ENCODE data around the gene LIPM. TPM values are rescaled to one million over a fixed set of nuclear protein-coding genes. Genes with fewer than 3 reads are reported as not detected.

The LIPM gene
- total and polyA plus RNA-seq, 2 of the 13 experiments (the other 11 are each of a cell fraction or from before 2014, with no cell fraction given), result not detected

DNA sequence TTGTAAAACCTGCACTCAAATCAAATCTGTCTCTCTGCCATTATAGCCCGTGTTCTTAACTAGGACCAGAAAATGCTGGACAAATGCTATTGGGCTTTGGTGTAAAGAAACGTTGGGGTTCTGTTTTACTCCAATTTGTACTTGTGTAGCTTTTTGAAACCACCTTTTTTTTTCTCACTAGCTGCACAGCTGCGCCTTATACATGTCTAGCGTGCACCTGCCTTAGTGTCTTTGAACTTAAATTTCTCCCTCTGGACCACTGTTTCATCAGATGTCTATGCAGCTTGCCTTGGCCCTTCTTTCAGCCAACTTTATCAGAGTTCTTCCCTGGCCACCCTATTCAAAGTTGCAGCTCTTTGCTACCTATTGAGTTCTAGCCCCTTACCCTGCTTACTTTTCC, 7.1 kb downstream of the LIPM start:
- ATAC-seq, result no peak
- Histone ChIP-seq H3K9me3 (ENCODE audit: low read length) (no peaks in the 10 kb centered on the region), H3K27me3 (ENCODE audit: control insufficient read depth in 1 of 2, insufficient read depth in 2 of 2, low read length in 2 of 2) (no peaks in the 10 kb centered on the region; a peak in 1 of 5 replicates), H3K9ac (ENCODE audit: insufficient read depth, low read depth, low read length) (no peak overlapping the region), H4K20me1 (ENCODE audit: insufficient read depth, low read length) (no peaks in the 10 kb centered on the region), H3K27ac (ENCODE audit: extremely low read length, insufficient read depth, low read length) (no peak overlapping the region), H2AFZ (ENCODE audit: low read length) (no peak overlapping the region), H3K4me2 (ENCODE audit: low read depth, low read length) (no peak overlapping the region), H3K36me3 (replicated peaks in 1 of 2; ENCODE audit: control insufficient read depth in 1 of 2, insufficient read depth in 2 of 2, low read length in 2 of 2) (no peaks in the 10 kb centered on the region), H3K4me3 (replicated peaks in 1 of 3; ENCODE audit: insufficient read depth in 1 of 3, low read depth in 2 of 3, low read length in 3 of 3) (no peak overlapping the region), H3K4me1 (ENCODE audit: insufficient read depth, low read length) (no peaks in the 10 kb centered on the region), H3K79me2 (ENCODE audit: insufficient read depth, low read length) (no peaks in the 10 kb centered on the region)
- WGBS (ENCODE audit: low lambda C conversion rate), result 24% methylated on average over 4 of the region's 4 CpGs
- intact Hi-C loops (cut with micrococcal nuclease; ENCODE audit: unreplicated experiment), result loop anchor here (1.0 kb wide), 2 partner anchors 121 to 244 kb away; no protein-coding TSS in a partner anchor
- ChIA-PET POLR2A (no interaction called here), CTCF (ENCODE audit: low intra/inter-chr PET ratio, low total read pairs) (interaction anchor here (1.4 kb wide), 1 partner anchor 122 kb away, joined by 13 read pairs; no protein-coding TSS in a partner anchor)
- no TSS peak for BruUV-seq (replicated peaks)
- no peak for FAIRE-seq
- TF ChIP-seq, protein P1, sequence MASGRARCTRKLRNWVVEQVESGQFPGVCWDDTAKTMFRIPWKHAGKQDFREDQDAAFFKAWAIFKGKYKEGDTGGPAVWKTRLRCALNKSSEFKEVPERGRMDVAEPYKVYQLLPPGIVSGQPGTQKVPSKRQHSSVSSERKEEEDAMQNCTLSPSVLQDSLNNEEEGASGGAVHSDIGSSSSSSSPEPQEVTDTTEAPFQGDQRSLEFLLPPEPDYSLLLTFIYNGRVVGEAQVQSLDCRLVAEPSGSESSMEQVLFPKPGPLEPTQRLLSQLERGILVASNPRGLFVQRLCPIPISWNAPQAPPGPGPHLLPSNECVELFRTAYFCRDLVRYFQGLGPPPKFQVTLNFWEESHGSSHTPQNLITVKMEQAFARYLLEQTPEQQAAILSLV (CRISPR knock-in tag; IDR thresholded peaks at IDR 0.05; ENCODE audit: borderline replicate concordance), result no peak
- TF ChIP-seq ZNF382 (CRISPR knock-in tag; IDR thresholded peaks at IDR 0.05; ENCODE audit: borderline replicate concordance) (no peak), ZNF644 (CRISPR knock-in tag; IDR thresholded peaks at IDR 0.05; ENCODE audit: low read depth) (no peak), KAT2B (IDR thresholded peaks at IDR 0.05; ENCODE audit: borderline replicate concordance, low read depth, low read length) (no peak), SRSF9 (IDR thresholded peaks at IDR 0.05; ENCODE audit: borderline replicate concordance, insufficient read depth, low read depth, low read length, poor library complexity, severe bottlenecking) (no peak), ZNF260 (CRISPR knock-in tag; IDR thresholded peaks at IDR 0.05; ENCODE audit: borderline replicate concordance, low read depth) (no peak), PHB2 (IDR thresholded peaks at IDR 0.05; ENCODE audit: partially characterized antibody) (no peak), SALL2 (CRISPR knock-in tag; IDR thresholded peaks at IDR 0.05) (no peak), NR2F2 (IDR thresholded peaks at IDR 0.05; ENCODE audit: borderline replicate concordance, low read depth) (no peak), NBN (conservative IDR thresholded peaks at IDR 0.05) (no peak)
- TF ChIP-seq, protein P2, sequence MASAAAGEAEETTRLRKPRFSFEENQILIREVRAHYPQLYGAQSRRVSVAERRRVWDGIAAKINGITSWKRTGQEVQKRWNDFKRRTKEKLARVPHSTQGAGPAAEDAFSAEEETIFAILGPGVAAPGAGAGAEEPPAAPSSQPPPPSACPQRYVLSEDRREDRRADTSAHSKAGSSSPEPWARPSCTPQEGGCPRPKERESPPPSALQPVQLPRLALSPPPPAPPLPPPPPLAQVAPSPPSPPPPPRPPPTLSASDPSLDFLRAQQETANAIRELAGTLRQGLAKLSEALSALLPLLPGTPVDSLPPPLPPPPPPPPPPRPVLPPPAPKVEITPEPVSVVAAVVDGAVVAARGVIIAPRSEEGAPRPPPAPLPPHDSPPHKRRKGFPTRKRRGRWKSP (CRISPR knock-in tag; IDR thresholded peaks at IDR 0.05), result no peak
- in situ Hi-C loops (cut with HindIII; ENCODE audit: extremely low pct_ligation_motif_present, low pct_unique_long_range_greater_than_20kb), result no loop called here
- no peak for DNase-seq (ENCODE audit: low spot score)
